ENCODE measurements around the gene RBBP6. TPM values are rescaled to one million over a fixed set of nuclear protein-coding genes. Genes with fewer than 3 reads are reported as not detected.

The RBBP6 gene
- total RNA-seq, 4 donors from 2014 or later: 38.5 to 67.5 (median 58.5) TPM

- 81 to 83% methylated on average over 1 of the region's 1 CpG for WGBS, 2 donors (ENCODE audit: low coverage in 1 of 2)
- no peak overlapping the region for H3K27ac ChIP-seq
Measured at GRCh38 chr16:24531166-24531565, 8.2 kb upstream of the RBBP6 start.

GRCh38 chr16:24534620-24535019 lies 4.7 kb upstream of the RBBP6 start:
- H3K27me3 ChIP-seq: no peaks in the 10 kb centered on the region
- H3K36me3 ChIP-seq: no peaks in the 10 kb centered on the region
- in situ Hi-C loops (cut with MboI; ENCODE audit: low pct_ligation_motif_present in 1 of 4, low pct_unique_long_range_greater_than_20kb in 1 of 4, low sequenced_read_pairs in 3 of 4): loop anchor here in 2 of 4 donors (25.0 kb wide), 2 partner anchors 578 to 703 kb away; partner anchors contain the start of gene LCMT1 (in 1 of the 2)
- H3K9me3 ChIP-seq: no peaks in the 10 kb centered on the region
- H3K27ac ChIP-seq: no peak overlapping the region
- intact Hi-C loops (cut with DNase I; ENCODE audit: low total_unique reads): no loop called here
- DNase-seq: no peak
- peaks cover 5 to 6% (median 6%) of the 10 kb centered on the region in 4 donors for H3K4me1 ChIP-seq
- TF ChIP-seq POLR2AphosphoS5 (IDR thresholded peaks at IDR 0.05) (no peak), POLR2A (IDR thresholded peaks at IDR 0.05) (no peak), EP300 (IDR thresholded peaks at IDR 0.05; ENCODE audit: low read depth) (no peak)
- TF ChIP-seq, protein P1, sequence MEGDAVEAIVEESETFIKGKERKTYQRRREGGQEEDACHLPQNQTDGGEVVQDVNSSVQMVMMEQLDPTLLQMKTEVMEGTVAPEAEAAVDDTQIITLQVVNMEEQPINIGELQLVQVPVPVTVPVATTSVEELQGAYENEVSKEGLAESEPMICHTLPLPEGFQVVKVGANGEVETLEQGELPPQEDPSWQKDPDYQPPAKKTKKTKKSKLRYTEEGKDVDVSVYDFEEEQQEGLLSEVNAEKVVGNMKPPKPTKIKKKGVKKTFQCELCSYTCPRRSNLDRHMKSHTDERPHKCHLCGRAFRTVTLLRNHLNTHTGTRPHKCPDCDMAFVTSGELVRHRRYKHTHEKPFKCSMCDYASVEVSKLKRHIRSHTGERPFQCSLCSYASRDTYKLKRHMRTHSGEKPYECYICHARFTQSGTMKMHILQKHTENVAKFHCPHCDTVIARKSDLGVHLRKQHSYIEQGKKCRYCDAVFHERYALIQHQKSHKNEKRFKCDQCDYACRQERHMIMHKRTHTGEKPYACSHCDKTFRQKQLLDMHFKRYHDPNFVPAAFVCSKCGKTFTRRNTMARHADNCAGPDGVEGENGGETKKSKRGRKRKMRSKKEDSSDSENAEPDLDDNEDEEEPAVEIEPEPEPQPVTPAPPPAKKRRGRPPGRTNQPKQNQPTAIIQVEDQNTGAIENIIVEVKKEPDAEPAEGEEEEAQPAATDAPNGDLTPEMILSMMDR (IDR thresholded peaks at IDR 0.05): no peak
- no peak overlapping the region for H3K4me3 ChIP-seq

More at GRCh38 chr16:24531166-24531565, 8.2 kb upstream of the RBBP6 start:
- Histone ChIP-seq H3K27me3 (no peaks in the 10 kb centered on the region), H3K4me3 (no peak overlapping the region), H3K9me3 (no peaks in the 10 kb centered on the region), H3K36me3 (no peaks in the 10 kb centered on the region), H3K4me1 (no peaks in the 10 kb centered on the region)
- DNase-seq: no peak
- in situ Hi-C loops (cut with MboI; ENCODE audit: low pct_ligation_motif_present in 1 of 4, low pct_unique_long_range_greater_than_20kb in 1 of 4, low sequenced_read_pairs in 3 of 4): loop anchor here in 2 of 4 donors (25.0 kb wide), 2 partner anchors 581 to 706 kb away; partner anchors contain the start of gene LCMT1 (in 1 of the 2)
- TF ChIP-seq POLR2AphosphoS5 (IDR thresholded peaks at IDR 0.05): no peak
- TF ChIP-seq POLR2A (IDR thresholded peaks at IDR 0.05): no peak
- intact Hi-C loops (cut with DNase I; ENCODE audit: low total_unique reads): no loop called here

GRCh38 chr16:24535827-24536226 lies 3.5 kb upstream of the RBBP6 start:
- Histone ChIP-seq H3K36me3 (no peaks in the 10 kb centered on the region), H3K4me1 (peaks cover 5 to 6% (median 6%) of the 10 kb centered on the region in 4 donors), H3K27me3 (no peaks in the 10 kb centered on the region), H3K9me3 (no peaks in the 10 kb centered on the region), H3K27ac (no peak overlapping the region), H3K4me3 (no peak overlapping the region)
- intact Hi-C loops (cut with DNase I; ENCODE audit: low total_unique reads): no loop called here
- DNase-seq: no peak
- 38 to 70% methylated on average over 4 of the region's 4 CpGs for WGBS, 2 donors (ENCODE audit: low coverage in 1 of 2)
- TF ChIP-seq, protein P1 (IDR thresholded peaks at IDR 0.05): no peak
- TF ChIP-seq EP300 (IDR thresholded peaks at IDR 0.05; ENCODE audit: low read depth) (no peak), POLR2AphosphoS5 (IDR thresholded peaks at IDR 0.05) (no peak), POLR2A (IDR thresholded peaks at IDR 0.05) (no peak)
- in situ Hi-C loops (cut with MboI; ENCODE audit: low pct_ligation_motif_present in 1 of 4, low pct_unique_long_range_greater_than_20kb in 1 of 4, low sequenced_read_pairs in 3 of 4): loop anchor here in 2 of 4 donors (25.0 kb wide), 2 partner anchors 576 to 701 kb away; partner anchors contain the start of gene LCMT1 (in 1 of the 2)

DNA sequence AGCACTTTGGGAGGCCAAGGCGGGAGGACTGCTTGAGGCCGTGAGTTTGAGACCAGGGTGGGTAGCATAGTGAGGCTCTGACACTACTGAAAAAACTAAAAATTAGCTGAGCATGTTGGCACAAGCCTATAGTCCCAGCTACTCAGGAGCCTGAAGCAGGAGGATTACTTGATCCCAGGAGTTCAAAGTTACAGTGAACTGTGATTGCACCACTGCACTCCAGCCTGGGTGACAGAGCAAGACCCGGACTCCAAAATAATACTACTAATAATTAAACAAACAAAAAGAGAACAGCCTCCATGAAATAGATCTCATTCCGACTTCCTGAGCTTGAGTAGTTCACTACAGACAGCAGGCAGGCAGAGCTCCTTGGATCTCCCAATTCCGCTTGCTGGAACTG lies 2.7 kb upstream of the RBBP6 start:
- Histone ChIP-seq H3K9me3 (no peaks in the 10 kb centered on the region), H3K27me3 (no peaks in the 10 kb centered on the region), H3K4me1 (peaks cover 5 to 7% (median 6%) of the 10 kb centered on the region in 4 donors), H3K4me3 (no peak overlapping the region), H3K36me3 (no peaks in the 10 kb centered on the region), H3K27ac (no peak overlapping the region)
- in situ Hi-C loops (cut with MboI; ENCODE audit: low pct_ligation_motif_present in 1 of 4, low pct_unique_long_range_greater_than_20kb in 1 of 4, low sequenced_read_pairs in 3 of 4): loop anchor here in 2 of 4 donors (25.0 kb wide), 2 partner anchors 576 to 701 kb away; partner anchors contain the start of gene LCMT1 (in 1 of the 2)
- no peak for DNase-seq
- 83 to 89% methylated on average over 2 to 5 of the region's 5 CpGs for WGBS, 2 donors (ENCODE audit: low coverage in 1 of 2)
- TF ChIP-seq EP300 (IDR thresholded peaks at IDR 0.05; ENCODE audit: low read depth) (no peak), POLR2AphosphoS5 (IDR thresholded peaks at IDR 0.05) (no peak), POLR2A (IDR thresholded peaks at IDR 0.05) (no peak)
- TF ChIP-seq, protein P1 (IDR thresholded peaks at IDR 0.05): no peak
- intact Hi-C loops (cut with DNase I; ENCODE audit: low total_unique reads): no loop called here
